ENCODE data around the gene PPP1R3F.

Gene PPP1R3F

DNA sequence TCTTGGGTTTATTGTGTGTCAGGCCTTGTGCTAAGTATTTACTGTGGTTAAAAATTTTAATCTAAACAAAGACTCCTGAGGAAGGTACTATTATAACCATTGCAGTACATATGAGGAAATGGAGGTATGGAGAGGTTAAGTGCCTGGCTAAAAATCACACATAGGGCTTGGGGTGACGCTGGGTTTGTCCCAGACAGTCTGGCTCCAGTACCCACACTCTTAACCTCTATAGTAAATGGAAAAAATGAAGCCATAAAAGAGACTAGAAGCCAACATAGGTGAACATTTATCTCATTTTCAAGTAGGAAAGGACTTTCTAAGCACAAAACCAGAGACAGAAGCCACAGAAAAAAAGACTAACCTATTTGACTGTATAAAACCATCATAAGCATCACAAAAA is 7.0 kb upstream of the PPP1R3F start:
- TF ChIP-seq CTCF (IDR thresholded peaks at IDR 0.05; ENCODE audit: extremely low read depth, insufficient read depth, missing control alignments): no peak
- DNase-seq (ENCODE audit: low spot score): no peak
- in situ Hi-C loops (cut with MboI; ENCODE audit: low pct_unique_long_range_greater_than_20kb, low sequenced_read_pairs, unreplicated experiment): no loop called here

DNA sequence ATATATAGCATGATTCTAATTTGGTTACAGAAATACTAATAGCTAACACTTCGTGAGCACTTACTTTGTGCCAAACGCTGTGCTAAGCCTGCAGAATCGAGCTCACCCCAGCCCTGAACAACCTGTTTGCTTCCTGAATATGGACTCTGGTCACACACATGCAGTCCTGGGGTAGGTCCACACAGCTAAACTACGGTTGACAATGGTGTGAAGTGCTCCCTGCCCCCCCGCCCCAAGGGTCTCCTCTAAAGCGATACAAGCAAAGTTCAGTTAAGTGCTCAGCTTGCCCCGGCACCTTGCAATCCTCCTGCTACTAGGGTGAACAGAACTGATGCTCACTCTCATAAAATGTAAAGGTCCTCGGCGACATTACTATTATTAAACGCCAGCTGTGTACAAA is 6.0 kb upstream of the PPP1R3F start:
- in situ Hi-C loops (cut with MboI; ENCODE audit: low pct_unique_long_range_greater_than_20kb, low sequenced_read_pairs, unreplicated experiment): no loop called here
- no peak for TF ChIP-seq CTCF (IDR thresholded peaks at IDR 0.05; ENCODE audit: extremely low read depth, insufficient read depth, missing control alignments)
- no peak for DNase-seq (ENCODE audit: low spot score)

DNA sequence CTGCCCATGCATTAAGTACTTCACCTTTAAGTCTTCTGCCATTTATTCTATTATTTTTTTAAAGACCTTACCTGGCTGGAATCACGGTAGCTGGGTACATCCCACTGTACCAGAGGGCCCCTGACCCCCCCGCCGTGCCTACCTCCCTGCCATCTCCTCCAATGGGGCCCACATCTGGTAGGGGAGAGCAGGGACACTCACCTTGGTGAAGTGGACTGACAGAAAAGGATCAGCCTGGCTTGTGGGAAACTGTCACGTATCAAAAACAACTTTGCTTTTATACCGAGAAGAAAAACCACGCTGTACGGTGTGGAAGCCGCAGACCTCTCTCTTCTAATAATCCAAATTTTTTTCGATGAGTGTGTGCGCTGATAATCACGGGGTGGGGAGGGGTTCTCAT is 5.1 kb upstream of the PPP1R3F start, which contains the start of gene FOXP3:
Gene FOXP3 (minus strand): TSS at position 251 of the 400 bp plus-strand sequence. CDS start 6,205 bp downstream, outside the sequence.
- in situ Hi-C loops (cut with MboI; ENCODE audit: low pct_unique_long_range_greater_than_20kb, low sequenced_read_pairs, unreplicated experiment): no loop called here
- DNase-seq (ENCODE audit: low spot score): no peak
- TF ChIP-seq CTCF (IDR thresholded peaks at IDR 0.05; ENCODE audit: extremely low read depth, insufficient read depth, missing control alignments): no peak

DNA sequence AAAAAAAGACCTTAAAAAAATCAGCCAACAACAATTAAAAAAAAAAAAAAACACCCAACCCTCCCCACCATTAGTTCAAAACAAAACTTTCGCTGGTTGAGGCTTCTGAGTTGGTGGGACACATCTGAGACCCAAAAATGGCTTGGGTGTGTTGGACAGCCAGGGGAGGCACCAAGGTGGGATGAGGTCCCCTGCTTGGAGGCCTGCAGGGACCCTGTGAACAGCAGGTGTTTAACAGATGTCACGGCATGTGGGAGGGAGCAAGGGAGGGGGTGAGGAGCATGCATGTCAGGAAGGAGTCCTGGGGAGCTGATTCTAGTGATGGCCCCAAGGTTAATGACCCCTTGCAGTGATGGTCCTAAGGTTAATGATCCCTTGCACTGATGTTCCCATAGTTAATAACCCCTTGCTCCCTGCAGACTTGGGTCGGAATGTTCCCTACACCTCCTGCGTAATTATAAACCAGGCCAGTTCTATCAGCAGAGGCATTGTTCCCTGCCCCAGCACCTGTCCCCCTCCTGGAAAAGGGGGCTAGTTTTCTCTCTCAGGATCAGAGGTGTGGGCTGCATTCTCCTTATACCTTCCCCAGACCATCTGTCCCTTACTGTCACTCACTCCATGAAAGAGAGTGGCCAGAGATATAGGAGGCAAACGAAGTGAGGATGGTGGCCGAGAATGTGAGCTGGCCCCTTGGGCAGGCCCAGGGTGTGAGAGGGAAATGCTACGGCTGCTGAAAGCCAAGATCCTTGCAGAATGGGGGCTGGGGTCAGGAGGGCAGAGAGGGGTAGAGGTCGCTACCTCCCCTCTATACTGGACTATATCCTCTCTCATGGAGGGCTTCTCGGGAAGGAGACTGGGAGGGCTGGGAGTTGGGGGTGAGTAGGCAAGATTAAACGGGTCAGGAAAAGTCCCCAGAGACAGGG is 2.8 kb upstream of the PPP1R3F start:
- no peak for TF ChIP-seq CTCF (IDR thresholded peaks at IDR 0.05; ENCODE audit: extremely low read depth, insufficient read depth, missing control alignments)
- no peak for DNase-seq (ENCODE audit: low spot score)
- in situ Hi-C loops (cut with MboI; ENCODE audit: low pct_unique_long_range_greater_than_20kb, low sequenced_read_pairs, unreplicated experiment): no loop called here

- in situ Hi-C loops (cut with MboI; ENCODE audit: low pct_unique_long_range_greater_than_20kb, low sequenced_read_pairs, unreplicated experiment): no loop called here
- no peak for TF ChIP-seq CTCF (IDR thresholded peaks at IDR 0.05; ENCODE audit: extremely low read depth, insufficient read depth, missing control alignments)
- DNase-seq (ENCODE audit: low spot score): no peak
Measured at GRCh38 chrX:49268702-49269009, 937 bp upstream of the PPP1R3F start.

- no peak for TF ChIP-seq CTCF (IDR thresholded peaks at IDR 0.05; ENCODE audit: extremely low read depth, insufficient read depth, missing control alignments)
- in situ Hi-C loops (cut with MboI; ENCODE audit: low pct_unique_long_range_greater_than_20kb, low sequenced_read_pairs, unreplicated experiment): no loop called here
- peak; percentile 92 for DNase-seq (ENCODE audit: low spot score)
Measured at GRCh38 chrX:49269010-49269766, 405 bp upstream of the PPP1R3F start.
